IgD-negative memory B cell (primary cell): Measurements from ENCODE around the gene VPS45. TPM values are rescaled to one million over a fixed set of nuclear protein-coding genes. Genes with fewer than 3 reads are reported as not detected.
A peak's percentile ranks its signal among the peaks of the same experiment; 100 is the strongest.
"Not testable (repeated sequence)": the region's sequence is repeated elsewhere in the genome, so short reads cannot be mapped to it uniquely, and the experiment has no call there.

Experiments used
- H3K27ac Mint-ChIP-seq, 3 donors: one replicate each; pipeline ENCODE4 v1.8.0; 2020 to 2022; ENCODE audit warnings: mild to moderate bottlenecking in 3 of 3, mixed read lengths in 3 of 3, moderate library complexity in 1 of 3
- H3K27me3 Mint-ChIP-seq: one replicate; pipeline ENCODE4 v1.8.0; 2021; ENCODE audit warnings: mixed read lengths
- H3K36me3 Mint-ChIP-seq: one replicate; pipeline ENCODE4 v1.8.0; 2020; ENCODE audit warnings: mild to moderate bottlenecking, mixed read lengths
- H3K4me1 Mint-ChIP-seq, 3 donors: one replicate each; pipeline ENCODE4 v1.8.0; 2020 to 2022; ENCODE audit warnings: mixed read lengths in 3 of 3, mild to moderate bottlenecking in 1 of 3
- H3K4me3 Mint-ChIP-seq, 4 donors: one replicate each; pipeline ENCODE4 v1.8.0; 2020 to 2022; ENCODE audit warnings: mild to moderate bottlenecking in 4 of 4, mixed read lengths in 4 of 4, moderate library complexity in 3 of 4
- H3K9me3 Mint-ChIP-seq, 3 donors: one replicate each; pipeline ENCODE4 v1.8.0; 2020 to 2021; ENCODE audit warnings: mixed read lengths in 3 of 3, mild to moderate bottlenecking in 1 of 3
- polyA plus RNA-seq: library from polyadenylated mRNA; unstranded; fragments of 300-500 nt; fragmentation: Illumina TruSeq; gene quantifications from one replicate; pipeline ENCODE4 v1.2.3, GENCODE V29; 2021

VPS45 gene
- polyA plus RNA-seq, 1 donor from 2014 or later = 17.0 TPM

DNA sequence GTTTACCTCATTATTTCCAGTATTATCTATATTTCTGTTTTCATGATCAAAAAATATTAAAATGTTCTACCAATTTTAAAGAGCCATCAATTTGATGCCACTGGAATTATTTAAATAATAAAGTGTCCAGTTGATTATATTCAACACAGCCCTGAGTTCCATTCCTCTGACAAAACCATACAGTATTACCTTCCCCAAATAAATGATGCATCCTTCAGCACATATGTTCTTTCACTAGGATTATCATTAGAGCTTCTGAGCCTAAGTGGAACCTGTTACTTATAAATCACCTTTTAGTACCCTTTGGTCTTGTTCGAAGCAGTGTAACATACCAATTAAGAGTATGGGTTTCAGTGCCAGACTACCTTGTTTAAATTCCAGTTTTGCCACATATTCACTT, 64.8 kb downstream of the VPS45 start:
- H3K36me3 Mint-ChIP-seq = no peaks in the 10 kb centered on the region
- no peaks in the 10 kb centered on the region for H3K9me3 Mint-ChIP-seq
- peaks cover 3 to 4% (median 4%) of the 10 kb centered on the region in 3 donors for H3K4me1 Mint-ChIP-seq
- no peak overlapping the region for H3K27ac Mint-ChIP-seq
- no peak overlapping the region for H3K4me3 Mint-ChIP-seq
- no peaks in the 10 kb centered on the region for H3K27me3 Mint-ChIP-seq

DNA sequence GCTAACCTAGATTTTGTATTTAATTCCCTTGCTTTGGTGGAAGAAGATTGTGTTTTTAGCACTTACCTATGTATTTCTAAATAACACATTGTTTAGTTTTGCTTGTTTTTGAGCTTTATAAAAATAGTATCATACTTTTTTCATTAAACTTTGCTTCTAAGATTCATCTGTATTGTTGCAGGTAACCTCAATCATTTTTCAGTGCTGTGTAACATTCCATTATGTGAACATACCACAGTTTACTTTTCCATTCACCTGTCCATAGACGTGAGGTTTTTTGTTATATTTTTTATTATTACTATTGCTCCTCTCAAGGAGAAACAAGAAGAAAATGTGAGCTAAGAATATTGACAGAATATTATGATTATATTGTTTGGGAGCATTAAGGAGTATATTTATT, 67.0 kb downstream of the VPS45 start:
- H3K4me1 Mint-ChIP-seq = no peaks in the 10 kb centered on the region
- no peak overlapping the region for H3K4me3 Mint-ChIP-seq
- H3K27me3 Mint-ChIP-seq = no peaks in the 10 kb centered on the region
- H3K9me3 Mint-ChIP-seq = no peaks in the 10 kb centered on the region
- no peak overlapping the region for H3K27ac Mint-ChIP-seq
- no peaks in the 10 kb centered on the region for H3K36me3 Mint-ChIP-seq

DNA sequence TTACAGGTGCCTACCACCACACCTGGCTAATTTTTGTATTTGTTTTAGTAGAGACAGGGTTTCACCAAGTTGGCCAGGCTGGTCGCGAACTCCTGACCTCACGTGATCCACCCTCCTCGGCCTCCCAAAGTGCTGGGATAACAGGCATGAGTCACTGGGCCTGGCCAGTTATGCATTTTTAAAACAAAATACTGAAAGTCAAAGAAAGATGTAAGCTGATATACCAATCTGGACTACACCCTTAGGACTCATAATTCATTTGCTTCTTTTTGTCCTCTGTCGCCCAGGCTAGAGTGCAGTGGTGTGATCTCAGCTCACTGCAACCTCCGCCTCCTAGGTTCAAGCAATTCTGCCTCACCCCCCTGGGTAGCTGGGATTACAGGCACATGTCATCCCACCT, 67.8 kb downstream of the VPS45 start:
- not testable (repeated sequence) for H3K36me3 Mint-ChIP-seq, H3K27me3 Mint-ChIP-seq, H3K9me3 Mint-ChIP-seq, H3K4me1 Mint-ChIP-seq, H3K27ac Mint-ChIP-seq, H3K4me3 Mint-ChIP-seq

DNA sequence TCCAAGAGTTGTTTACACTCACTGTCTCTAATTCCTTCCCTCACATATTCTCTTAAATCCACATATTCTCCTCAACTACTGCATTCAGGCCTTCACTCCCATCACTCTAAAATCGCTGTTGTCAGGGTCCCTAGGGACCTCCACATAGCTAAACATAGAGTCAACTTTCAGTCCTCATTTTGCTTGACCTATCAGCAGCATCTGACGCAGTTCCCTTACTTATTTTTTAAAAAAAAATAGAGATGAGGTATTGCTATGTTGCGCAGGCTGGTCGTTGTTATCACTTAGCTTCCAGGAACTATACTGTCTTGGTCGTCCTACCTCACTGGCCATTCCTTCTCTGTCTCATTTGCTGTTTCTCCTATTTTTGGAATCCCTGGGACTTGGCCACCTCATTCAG, 70.5 kb downstream of the VPS45 start:
- H3K36me3 Mint-ChIP-seq = peaks cover 2% of the 10 kb centered on the region
- H3K27ac Mint-ChIP-seq = no peak overlapping the region
- no peaks in the 10 kb centered on the region for H3K9me3 Mint-ChIP-seq
- H3K4me3 Mint-ChIP-seq = no peak overlapping the region
- no peaks in the 10 kb centered on the region for H3K27me3 Mint-ChIP-seq
- H3K4me1 Mint-ChIP-seq = peaks cover 0 to 4% (median 2%) of the 10 kb centered on the region in 3 donors

DNA sequence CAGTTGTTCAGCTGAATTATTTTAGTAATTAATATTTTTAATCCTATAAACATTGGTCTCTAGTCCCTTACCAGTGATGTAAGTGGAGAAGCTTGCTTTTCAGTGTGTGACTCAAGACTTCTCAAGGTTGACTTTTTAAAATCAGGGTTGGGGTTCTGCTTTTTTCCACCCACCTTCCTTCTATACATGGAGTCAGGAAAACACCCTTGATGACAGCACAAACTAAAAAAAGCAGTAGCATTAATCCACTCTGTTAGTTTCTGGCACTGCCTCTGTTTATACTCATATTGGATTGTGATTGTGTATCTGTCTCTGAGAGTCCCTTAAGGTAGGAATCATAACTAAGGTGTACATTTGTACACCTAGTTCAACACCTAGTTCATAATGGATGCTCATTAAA, 73.9 kb downstream of the VPS45 start:
- Mint-ChIP-seq H3K4me1 (peaks cover 9 to 16% (median 12%) of the 10 kb centered on the region in 3 donors), H3K4me3 (no peak overlapping the region), H3K36me3 (peaks cover 2% of the 10 kb centered on the region), H3K27ac (no peak overlapping the region), H3K9me3 (no peaks in the 10 kb centered on the region), H3K27me3 (no peaks in the 10 kb centered on the region)

DNA sequence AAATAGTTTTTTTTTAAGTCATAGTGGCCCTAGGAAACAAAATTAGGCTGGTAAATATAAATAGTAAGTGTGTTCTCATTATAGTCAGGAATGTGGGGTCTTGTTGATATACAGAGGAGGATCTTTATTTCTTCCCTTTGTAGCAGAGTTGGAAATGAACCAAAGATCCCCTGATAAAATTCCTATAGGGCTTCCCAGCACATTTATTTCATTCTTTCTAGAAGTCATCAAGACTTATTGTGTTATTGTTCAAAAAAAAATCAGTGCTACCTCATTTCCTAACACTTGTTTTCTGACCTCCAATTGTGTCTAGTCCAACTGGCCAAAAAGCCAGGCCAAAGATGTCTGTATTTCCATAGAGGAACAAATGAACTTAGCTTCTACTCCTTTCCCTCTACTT, 74.5 kb downstream of the VPS45 start:
- Mint-ChIP-seq H3K9me3 (no peaks in the 10 kb centered on the region), H3K36me3 (peaks cover 2% of the 10 kb centered on the region), H3K4me1 (peaks cover 15 to 22% (median 18%) of the 10 kb centered on the region in 3 donors), H3K4me3 (no peak overlapping the region), H3K27me3 (no peaks in the 10 kb centered on the region), H3K27ac (no peak overlapping the region)

DNA sequence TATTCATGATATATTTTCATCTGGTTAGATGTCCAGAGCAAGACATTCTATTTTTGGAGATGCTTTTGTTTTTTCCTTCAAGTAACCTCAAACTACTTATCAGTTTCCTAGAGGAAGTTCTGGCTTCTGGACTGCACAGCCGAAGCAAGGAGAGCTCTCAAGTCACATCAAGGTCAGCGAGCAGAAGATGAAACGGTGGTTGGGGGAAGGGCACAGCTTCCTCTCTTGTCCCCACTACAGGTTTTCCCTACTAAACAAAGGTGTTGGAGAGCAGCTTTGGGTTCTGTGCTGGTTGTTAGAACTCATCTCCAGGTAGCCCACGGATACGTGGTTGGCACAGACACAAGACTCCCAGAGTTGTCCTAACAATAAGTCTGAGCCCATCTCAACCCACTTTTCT, 77.0 kb downstream of the VPS45 start:
- Mint-ChIP-seq H3K27ac (peak overlapping the region in 2 of 3 donors; percentile 4 to 33), H3K9me3 (no peaks in the 10 kb centered on the region), H3K36me3 (peaks cover 2% of the 10 kb centered on the region), H3K4me1 (peaks cover 27 to 37% (median 33%) of the 10 kb centered on the region in 3 donors), H3K4me3 (peak overlapping the region in 3 of 4 donors; percentile 4 to 71 (median 29)), H3K27me3 (no peaks in the 10 kb centered on the region)

DNA sequence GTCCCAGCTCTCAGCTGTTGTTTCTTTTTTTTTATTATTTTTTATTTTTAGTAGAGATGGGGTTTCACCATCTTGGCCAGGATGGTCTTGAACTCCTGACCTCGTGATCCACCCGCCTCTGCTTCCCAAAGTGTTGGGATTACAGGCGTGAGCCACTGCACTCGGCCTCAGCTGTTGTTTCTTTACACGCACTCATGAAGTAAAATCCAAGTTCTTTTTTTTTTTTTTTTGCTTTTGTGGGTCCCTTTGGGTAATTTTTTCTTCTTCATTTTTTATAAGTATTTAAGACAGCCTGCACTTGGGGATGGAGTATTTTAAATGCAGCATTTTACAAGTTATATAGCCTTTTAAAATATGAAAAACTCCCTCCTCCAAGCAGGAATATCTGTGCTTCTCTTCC, 78.4 kb downstream of the VPS45 start:
- not testable (repeated sequence) for H3K27ac Mint-ChIP-seq, H3K36me3 Mint-ChIP-seq, H3K27me3 Mint-ChIP-seq, H3K9me3 Mint-ChIP-seq, H3K4me3 Mint-ChIP-seq
- H3K4me1 Mint-ChIP-seq = peaks cover 22 to 38% (median 31%) of the 10 kb centered on the region in 3 donors

DNA sequence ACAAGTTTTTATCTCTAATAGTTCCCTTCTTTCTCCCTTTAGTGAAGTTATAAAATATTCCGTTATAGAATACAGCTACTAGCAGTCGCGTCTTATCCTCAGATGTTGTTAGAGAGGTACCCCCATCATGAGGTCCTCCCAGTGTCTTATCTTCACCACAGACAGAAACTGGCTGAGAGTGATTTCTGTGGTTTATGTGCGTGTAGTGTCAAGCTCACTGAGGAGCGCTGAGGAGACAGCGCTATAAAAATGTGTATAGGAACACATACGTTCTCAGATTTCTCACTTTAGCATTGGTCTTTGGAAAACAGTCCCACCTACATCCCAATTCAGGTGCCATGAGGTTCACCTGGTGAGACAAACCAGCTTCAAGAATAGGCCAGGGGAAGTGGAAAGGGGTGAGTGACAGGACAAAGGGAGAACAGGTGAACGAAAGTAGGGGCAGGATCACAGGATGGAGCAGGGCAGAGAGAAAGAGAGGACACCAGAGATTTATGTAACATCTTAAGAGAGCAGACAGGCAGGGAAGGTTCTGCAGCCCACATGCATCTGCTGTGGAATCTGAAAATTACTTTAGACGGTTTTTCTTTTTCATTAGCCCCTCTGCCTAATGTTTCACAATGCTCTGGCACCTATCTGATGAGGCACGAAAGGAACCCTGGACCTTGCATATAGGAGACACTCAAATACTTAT, 79.4 kb downstream of the VPS45 start:
- no peaks in the 10 kb centered on the region for H3K9me3 Mint-ChIP-seq
- H3K27ac Mint-ChIP-seq = peak overlapping the region; percentile 65 to 92 (median 80)
- H3K4me1 Mint-ChIP-seq = peaks cover 28 to 48% (median 36%) of the 10 kb centered on the region in 3 donors
- no peaks in the 10 kb centered on the region for H3K27me3 Mint-ChIP-seq
- no peaks in the 10 kb centered on the region for H3K36me3 Mint-ChIP-seq
- peak overlapping the region in 2 of 4 donors; percentile 93 to 98 for H3K4me3 Mint-ChIP-seq

DNA sequence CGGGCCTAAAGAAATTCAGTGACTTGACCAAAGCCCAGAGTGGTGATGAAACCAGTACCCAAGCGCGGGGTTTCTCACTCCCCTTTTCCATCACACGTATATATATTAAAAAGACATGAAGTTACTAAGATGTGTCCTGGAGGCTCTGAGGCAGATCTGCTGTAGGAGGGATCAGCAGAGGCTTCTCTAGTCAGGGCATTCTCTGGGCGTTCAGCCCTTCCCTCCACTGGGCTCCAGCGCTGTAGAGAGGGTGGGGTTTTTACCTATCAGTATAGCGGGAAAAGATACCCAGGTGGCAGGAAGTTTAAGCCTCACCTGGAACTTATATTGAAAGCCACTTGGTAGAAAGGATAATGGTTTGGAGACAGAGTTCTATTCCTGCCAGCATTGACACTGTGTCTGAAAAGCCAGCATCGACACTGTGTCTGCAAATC, 81.3 kb downstream of the VPS45 start:
- H3K4me3 Mint-ChIP-seq = peak overlapping the region; percentile 93 to 98 (median 96)
- H3K9me3 Mint-ChIP-seq = no peaks in the 10 kb centered on the region
- peaks cover 40 to 53% (median 51%) of the 10 kb centered on the region in 3 donors for H3K4me1 Mint-ChIP-seq
- peak overlapping the region; percentile 92 to 96 (median 92) for H3K27ac Mint-ChIP-seq
- no peaks in the 10 kb centered on the region for H3K27me3 Mint-ChIP-seq
- H3K36me3 Mint-ChIP-seq = no peaks in the 10 kb centered on the region

DNA sequence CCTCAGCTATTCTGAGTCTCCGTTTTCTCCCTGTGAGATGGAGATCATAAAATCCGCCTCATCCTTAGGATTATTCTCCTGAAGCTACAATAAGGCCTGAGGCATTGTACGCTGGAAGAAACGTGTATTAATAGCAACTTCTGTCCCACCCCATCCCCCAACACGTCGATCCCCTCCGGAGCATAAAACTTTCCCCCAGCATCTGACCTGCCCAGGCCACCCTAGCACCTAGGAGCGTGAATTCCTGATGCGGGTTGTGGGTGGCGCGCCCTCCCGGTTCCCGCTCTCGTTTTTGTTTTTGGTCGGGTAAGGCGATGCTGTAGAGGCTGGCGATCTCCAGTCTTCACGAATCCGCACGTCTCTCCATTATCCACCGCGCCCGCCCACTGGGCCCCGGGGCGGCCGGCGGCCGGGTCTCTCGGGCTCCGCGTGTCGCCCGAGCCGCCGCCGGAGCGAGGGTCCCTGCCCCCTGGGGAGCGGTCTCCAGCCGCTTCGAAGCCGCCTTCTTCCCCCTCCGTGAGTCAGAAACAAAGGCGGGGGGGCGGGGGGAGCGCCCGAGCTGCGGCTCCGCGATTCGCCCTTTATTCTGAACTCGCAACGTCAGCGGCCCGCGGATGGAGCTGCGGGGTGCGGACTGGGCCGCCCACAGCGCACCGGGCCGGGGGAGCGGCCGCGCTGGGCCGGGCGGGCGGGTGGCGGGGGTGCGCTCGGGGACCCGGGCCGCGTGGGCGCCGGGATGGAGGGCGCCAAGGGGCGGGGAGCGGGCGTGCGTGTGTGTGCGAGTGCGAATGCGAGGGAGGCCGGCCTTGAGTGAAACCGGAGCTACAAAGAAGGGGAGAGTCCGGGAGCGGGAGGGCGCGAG, 81.9 kb downstream of the VPS45 start, which contains the start of gene PLEKHO1:
Gene PLEKHO1, plus strand, starts transcription at position 646 of the 862 bp plus-strand sequence. CDS start 342 bp downstream, outside the sequence.
- H3K9me3 Mint-ChIP-seq = no peaks in the 10 kb centered on the region
- H3K4me3 Mint-ChIP-seq = peak within 1 kb of the TSS; percentile 96 to 98 (median 97)
- H3K36me3 Mint-ChIP-seq = no peaks in the 10 kb centered on the region
- H3K4me1 Mint-ChIP-seq = peaks cover 45 to 56% (median 54%) of the 10 kb centered on the region in 3 donors
- H3K27ac Mint-ChIP-seq = peak within 1 kb of the TSS; percentile 95 to 98 (median 98)
- no peaks in the 10 kb centered on the region for H3K27me3 Mint-ChIP-seq

DNA sequence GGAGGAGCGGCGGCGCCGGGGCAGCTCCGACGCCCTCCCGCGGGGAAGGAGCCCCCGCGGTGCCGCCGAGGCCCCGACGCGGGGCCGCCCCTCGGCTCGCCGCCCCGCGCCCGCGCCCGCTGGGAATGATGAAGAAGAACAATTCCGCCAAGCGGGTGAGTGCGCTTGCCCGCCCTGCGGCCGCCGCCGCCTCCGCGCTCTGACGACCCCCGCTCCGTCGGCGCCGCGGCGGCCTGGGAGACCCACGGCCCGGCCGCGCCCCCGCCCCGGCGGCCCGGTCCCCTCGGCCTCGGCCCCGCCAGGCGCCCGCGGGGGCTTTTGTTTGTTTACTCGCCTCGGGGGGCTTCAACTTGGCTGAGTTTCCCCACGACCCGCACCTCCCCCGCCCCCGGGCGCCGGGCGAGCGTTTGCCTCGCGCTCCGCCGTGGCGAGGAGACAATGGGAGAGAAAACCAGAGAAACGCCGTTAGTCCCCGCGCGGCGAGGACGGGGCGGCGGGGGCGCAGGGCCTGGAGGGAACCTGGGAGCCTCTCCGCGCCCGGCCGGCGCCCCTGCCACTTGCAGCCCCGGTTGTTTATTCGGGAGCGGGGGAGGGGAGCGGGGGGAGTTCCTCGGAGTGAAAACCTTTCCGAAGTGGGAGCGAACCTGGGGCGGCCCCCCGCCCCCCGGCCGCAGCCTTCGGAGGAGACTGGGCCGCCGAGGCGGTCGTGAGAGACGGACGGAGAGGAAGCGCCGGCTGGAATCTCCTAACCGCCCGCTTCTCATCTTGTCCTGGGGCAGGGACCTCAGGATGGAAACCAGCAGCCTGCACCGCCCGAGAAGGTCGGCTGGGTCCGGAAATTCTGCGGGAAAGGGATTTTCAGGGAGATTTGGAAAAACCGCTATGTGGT, 82.8 kb downstream of the VPS45 start:
- Mint-ChIP-seq H3K27me3 (no peaks in the 10 kb centered on the region), H3K4me1 (peaks cover 46 to 57% (median 48%) of the 10 kb centered on the region in 3 donors), H3K27ac (peak overlapping the region; percentile 95 to 98 (median 98)), H3K4me3 (peak overlapping the region; percentile 96 to 98 (median 96)), H3K36me3 (no peaks in the 10 kb centered on the region), H3K9me3 (no peaks in the 10 kb centered on the region)

DNA sequence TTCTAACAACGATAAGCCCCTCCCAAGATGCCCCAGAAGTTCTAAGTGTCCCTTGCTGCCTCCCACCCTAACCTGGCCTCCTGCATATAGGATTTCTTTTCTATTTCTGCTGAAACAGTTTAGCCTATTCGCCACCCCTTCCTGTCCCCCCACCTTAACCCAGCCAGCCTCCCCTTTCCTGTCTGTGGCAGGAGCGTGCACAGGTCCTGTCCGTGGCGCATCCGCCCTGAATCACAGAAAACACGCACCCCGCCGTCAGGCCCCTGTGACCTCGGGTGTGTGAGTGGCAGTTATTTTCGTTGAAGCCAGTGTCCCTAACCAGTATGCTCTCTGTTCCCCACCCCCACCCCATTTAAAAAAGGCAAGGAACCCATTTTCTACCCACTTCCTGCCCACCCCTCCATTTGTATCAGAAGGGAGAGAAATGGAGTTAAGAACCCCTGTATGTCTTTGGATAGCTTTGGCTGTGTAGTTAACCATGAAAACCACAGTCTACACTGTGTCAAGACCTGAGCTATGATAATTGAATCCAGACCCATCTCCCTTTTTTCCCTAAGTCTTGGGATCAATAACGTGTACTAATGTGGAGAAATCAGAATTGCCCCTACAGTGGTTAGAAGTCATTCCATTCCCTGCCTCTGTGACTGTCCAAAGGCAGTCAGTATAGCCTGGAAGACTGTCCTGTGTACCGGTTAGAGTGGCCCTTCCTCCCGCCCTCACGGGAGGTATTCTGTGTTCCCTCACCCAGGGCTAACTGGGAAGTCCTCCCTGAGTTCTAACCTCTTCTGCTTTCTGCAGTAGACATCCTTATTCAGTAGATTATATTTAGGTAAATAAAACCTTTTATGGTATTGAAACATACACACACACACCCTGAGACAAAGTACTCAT, 84.0 kb downstream of the VPS45 start:
- Mint-ChIP-seq H3K36me3 (no peaks in the 10 kb centered on the region), H3K9me3 (no peaks in the 10 kb centered on the region), H3K27me3 (no peaks in the 10 kb centered on the region), H3K4me3 (peak overlapping the region; percentile 96 to 98 (median 96)), H3K27ac (peak overlapping the region; percentile 95 to 98 (median 98)), H3K4me1 (peaks cover 47 to 60% (median 50%) of the 10 kb centered on the region in 3 donors)

DNA sequence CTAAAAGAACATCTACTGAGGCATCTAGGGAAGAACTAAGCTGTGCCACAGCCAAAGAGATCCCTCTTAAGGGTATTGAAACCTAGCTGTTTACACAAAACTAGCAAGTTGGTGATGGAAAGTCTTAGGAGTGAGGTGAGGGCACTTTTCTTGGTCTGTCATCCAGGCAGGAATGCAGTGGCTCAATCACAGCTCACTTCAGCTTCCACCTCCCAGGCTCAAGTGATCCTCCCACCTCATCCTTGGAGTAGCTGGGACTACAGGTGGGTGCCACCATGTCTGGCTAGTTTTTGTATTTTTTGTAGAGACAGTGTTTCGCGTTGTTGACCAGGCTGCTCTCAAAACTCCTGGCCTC, 84.6 kb downstream of the VPS45 start:
- no peaks in the 10 kb centered on the region for H3K36me3 Mint-ChIP-seq
- peak overlapping the region; percentile 95 to 98 (median 98) for H3K27ac Mint-ChIP-seq
- peak overlapping the region; percentile 96 to 98 (median 96) for H3K4me3 Mint-ChIP-seq
- no peaks in the 10 kb centered on the region for H3K9me3 Mint-ChIP-seq
- H3K27me3 Mint-ChIP-seq = no peaks in the 10 kb centered on the region
- peaks cover 43 to 53% (median 44%) of the 10 kb centered on the region in 3 donors for H3K4me1 Mint-ChIP-seq
